ENCODE data around the gene KIF14.

The KIF14 gene

DNA sequence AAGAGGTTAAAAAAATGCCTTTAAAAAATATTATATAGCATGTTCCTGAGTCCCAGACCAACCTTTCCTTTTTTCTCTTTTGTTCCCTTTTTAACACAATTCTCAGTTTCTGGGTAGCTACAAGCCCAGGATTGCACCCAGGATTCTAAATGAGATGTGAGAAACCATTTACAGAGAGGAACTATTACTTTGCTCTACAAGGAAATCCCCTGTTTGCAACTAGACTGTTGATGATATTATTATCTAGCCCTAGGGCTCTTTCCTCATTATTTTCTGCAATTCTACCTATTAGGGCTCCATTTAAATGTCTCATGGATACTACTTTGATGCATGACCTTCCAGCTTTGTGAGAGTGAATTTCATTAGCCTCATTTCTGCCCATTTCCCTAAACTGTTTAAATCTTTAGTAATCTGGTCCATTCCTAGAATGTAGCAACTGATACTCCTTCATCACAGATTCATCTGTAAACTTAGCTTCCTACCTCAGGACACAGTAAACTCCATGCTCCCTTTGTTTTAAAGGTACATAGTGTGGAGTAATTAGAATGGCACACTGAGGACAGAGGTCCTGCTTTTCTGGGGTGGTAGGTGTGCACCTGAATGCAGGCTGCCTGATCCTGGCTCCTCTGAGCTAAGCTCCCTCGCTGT is 7.1 kb upstream of the KIF14 start:
- H3K36me3 ChIP-seq: no peaks in the 10 kb centered on the region
- no peak overlapping the region for H3K27ac ChIP-seq
- no peak for DNase-seq
- no peak overlapping the region for H3K4me3 ChIP-seq (ENCODE audit: low read depth, low read length)
- no peaks in the 10 kb centered on the region for H3K27me3 ChIP-seq (ENCODE audit: insufficient read depth, low read depth, severe bottlenecking)
- H3K9me3 ChIP-seq (ENCODE audit: severe bottlenecking): no peaks in the 10 kb centered on the region
- TF ChIP-seq, protein P1, sequence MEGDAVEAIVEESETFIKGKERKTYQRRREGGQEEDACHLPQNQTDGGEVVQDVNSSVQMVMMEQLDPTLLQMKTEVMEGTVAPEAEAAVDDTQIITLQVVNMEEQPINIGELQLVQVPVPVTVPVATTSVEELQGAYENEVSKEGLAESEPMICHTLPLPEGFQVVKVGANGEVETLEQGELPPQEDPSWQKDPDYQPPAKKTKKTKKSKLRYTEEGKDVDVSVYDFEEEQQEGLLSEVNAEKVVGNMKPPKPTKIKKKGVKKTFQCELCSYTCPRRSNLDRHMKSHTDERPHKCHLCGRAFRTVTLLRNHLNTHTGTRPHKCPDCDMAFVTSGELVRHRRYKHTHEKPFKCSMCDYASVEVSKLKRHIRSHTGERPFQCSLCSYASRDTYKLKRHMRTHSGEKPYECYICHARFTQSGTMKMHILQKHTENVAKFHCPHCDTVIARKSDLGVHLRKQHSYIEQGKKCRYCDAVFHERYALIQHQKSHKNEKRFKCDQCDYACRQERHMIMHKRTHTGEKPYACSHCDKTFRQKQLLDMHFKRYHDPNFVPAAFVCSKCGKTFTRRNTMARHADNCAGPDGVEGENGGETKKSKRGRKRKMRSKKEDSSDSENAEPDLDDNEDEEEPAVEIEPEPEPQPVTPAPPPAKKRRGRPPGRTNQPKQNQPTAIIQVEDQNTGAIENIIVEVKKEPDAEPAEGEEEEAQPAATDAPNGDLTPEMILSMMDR (IDR thresholded peaks at IDR 0.05; ENCODE audit: low read depth, low read length): no peak

DNA sequence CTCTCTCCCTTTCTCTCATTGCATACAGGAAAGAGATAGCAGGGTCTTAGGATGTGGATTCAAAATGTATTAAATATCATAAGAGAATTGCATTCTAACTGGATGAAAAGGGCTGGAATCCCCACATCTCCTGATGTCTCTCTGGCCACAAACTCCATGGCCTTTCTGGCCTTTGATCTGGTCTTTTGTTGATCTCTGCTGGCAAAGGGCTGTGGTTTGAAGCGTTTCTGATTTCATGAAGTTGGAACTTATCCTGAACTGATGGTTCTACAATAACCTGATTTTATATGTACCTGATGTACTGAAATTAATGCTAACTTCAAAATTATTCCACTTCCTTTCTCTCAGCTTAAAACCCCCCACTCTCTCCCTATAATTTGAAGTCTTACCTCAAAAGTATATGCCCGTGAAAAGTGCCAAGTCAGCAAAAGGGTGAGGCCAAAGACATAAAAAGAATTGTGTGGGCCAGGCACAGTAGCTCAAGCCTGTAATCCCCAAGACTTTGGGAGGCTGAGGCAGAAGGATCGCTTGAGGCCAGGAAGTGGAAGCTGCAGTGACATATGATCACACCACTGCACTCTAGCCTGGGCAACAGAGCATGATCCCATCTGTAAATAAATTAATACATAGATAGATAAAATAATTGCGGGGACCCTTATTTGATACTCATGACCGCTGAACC is 6.4 kb upstream of the KIF14 start:
- no peaks in the 10 kb centered on the region for H3K9me3 ChIP-seq (ENCODE audit: severe bottlenecking)
- H3K4me3 ChIP-seq (ENCODE audit: low read depth, low read length): no peak overlapping the region
- TF ChIP-seq, protein P1 (IDR thresholded peaks at IDR 0.05; ENCODE audit: low read depth, low read length): no peak
- no peaks in the 10 kb centered on the region for H3K27me3 ChIP-seq (ENCODE audit: insufficient read depth, low read depth, severe bottlenecking)
- DNase-seq: no peak
- H3K27ac ChIP-seq: no peak overlapping the region
- no peaks in the 10 kb centered on the region for H3K36me3 ChIP-seq

DNA sequence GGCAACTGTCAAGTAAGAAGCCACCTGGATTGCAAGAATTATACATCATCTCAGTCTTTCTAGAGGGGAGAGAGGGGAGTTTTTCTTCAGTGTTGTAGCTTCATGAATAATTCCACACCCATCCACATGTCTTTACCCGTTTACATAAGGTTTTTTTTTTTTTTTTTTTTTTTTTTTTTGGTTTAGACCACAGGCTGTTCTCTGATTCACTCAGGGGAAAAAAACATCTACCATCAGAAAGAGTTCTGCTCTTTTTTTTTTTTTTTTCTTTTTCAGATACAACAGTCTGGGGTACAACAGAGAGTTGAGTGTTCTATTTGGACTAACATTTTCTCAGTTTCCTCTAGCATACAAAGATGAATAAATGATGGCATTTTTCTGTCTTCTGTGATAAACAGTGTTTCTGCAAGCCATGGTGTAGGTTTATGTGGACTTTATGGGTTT is 4.9 kb upstream of the KIF14 start:
- Histone ChIP-seq H3K36me3 (no peaks in the 10 kb centered on the region), H3K4me3 (ENCODE audit: low read depth, low read length) (no peak overlapping the region), H3K27me3 (ENCODE audit: insufficient read depth, low read depth, severe bottlenecking) (no peaks in the 10 kb centered on the region), H3K27ac (no peak overlapping the region), H3K9me3 (ENCODE audit: severe bottlenecking) (no peaks in the 10 kb centered on the region)
- DNase-seq: no peak
- TF ChIP-seq, protein P1 (IDR thresholded peaks at IDR 0.05; ENCODE audit: low read depth, low read length): no peak

DNA sequence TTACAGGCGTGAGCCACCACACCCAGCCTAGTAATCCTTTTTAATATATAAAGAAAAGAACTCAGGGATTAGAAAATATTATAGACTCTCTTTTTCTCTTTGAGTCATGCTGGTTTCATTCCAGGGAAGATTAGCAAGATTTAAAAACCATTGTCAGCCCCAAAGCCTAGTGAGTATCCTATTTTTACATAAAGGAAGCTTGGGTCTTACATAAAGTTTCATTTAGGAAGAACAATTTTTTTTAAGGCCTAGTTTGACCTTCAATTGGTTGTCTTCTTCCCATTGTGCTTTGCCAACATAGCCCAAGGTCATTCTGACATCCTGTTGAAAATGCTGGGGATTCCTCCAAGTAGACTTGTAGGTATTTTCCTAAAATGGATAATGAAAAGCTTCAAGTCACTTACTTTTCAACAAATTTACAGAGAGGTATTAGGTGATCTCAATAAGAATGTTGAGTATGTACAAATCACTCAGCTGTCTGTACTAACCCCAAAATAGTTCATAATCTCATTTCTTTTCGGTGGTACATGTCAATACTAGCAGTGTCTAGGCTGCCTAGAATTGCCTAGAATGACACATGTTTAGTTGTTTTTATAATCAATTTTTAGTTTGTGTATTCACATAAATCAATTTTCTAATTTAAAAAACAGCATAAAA is 4.3 kb upstream of the KIF14 start:
- no peaks in the 10 kb centered on the region for H3K36me3 ChIP-seq
- no peak overlapping the region for H3K4me3 ChIP-seq (ENCODE audit: low read depth, low read length)
- DNase-seq: no peak
- no peaks in the 10 kb centered on the region for H3K27me3 ChIP-seq (ENCODE audit: insufficient read depth, low read depth, severe bottlenecking)
- H3K9me3 ChIP-seq (ENCODE audit: severe bottlenecking): no peaks in the 10 kb centered on the region
- TF ChIP-seq, protein P1 (IDR thresholded peaks at IDR 0.05; ENCODE audit: low read depth, low read length): no peak
- H3K27ac ChIP-seq: no peak overlapping the region

DNA sequence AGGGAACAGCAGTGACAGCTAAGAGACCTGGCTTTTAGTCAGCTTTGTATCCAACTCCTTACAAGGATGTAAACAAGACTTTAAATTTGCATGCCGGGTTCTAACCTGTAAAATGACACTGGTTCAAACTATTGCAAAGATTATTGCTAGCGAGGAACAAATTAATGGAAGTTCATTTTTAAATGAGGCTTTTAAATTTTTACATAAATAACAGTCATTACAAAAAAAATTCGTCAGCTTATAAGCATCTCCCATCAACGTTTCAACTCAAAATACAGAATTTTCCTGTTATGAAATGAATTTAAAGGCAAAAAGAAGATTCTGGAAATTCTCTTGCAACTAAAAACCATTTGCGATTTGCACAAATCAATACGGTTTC is 668 bp downstream of the KIF14 start:
- DNase-seq: no peak
- TF ChIP-seq, protein P1 (IDR thresholded peaks at IDR 0.05; ENCODE audit: low read depth, low read length): no peak
- no peaks in the 10 kb centered on the region for H3K27me3 ChIP-seq (ENCODE audit: insufficient read depth, low read depth, severe bottlenecking)
- H3K27ac ChIP-seq: peak overlapping the region; percentile 84
- H3K4me3 ChIP-seq (ENCODE audit: low read depth, low read length): peak overlapping the region; percentile 80
- H3K36me3 ChIP-seq: peaks cover 41% of the 10 kb centered on the region
- no peaks in the 10 kb centered on the region for H3K9me3 ChIP-seq (ENCODE audit: severe bottlenecking)
